ENCODE measurements around the gene RUVBL2.

Gene RUVBL2

DNA sequence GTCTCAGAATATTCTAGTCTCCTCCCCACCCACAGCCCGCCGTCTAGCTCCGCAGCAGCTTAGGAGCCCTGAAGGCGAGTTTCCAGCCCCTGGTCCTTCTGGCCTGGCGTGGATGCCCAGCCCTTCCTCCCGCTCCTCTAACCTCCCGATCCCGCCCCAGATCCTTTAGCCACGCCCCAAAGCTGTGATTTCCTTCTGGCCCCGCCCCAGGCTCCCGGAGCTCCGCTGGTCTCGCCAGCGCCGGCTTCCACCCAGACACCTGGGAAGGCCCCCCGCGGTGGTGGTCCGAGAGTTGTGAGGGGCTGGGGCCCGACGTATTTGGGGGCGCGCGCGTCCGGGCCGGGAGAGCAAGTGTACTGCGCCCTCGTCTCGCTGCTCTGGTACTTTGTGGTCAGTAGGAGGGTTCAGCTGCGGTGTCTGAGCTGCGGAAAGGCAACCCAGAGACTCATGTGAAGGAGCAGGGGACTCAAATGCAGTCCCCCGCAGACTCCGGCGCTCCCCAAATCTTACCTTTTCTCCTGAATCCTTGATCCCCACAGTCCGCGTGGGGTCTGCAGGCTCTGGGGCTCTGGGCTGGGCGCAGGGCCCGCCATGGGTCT lies 64.0 kb downstream of the RUVBL2 start, which contains the start of gene CGB7:
CGB7 (minus strand) TSS at position 114 of the 599 bp plus-strand sequence. CDS start 2,374 bp downstream, outside the sequence.
- H3K9ac ChIP-seq (ENCODE audit: low read length), result peak within 1 kb of the TSS; percentile 48
- no peaks in the 10 kb centered on the region for H3K9me3 ChIP-seq (ENCODE audit: control insufficient read depth, insufficient read depth, low read depth, low read length)
- no peaks in the 10 kb centered on the region for H3K36me3 ChIP-seq (ENCODE audit: control insufficient read depth, insufficient read depth, low read length)
- H3K4me3 ChIP-seq (ENCODE audit: low read depth, low read length), result peak within 1 kb of the TSS; percentile 72
- H3K27ac ChIP-seq (ENCODE audit: low read depth, low read length), result no peak within 1 kb of the TSS
- H3K4me1 ChIP-seq (ENCODE audit: control insufficient read depth, insufficient read depth, low read length), result peaks cover 13% of the 10 kb centered on the region; the same call in 1 of the 2 replicates
- H3K27me3 ChIP-seq (ENCODE audit: control insufficient read depth, insufficient read depth, low read length), result peaks cover 68% of the 10 kb centered on the region

DNA sequence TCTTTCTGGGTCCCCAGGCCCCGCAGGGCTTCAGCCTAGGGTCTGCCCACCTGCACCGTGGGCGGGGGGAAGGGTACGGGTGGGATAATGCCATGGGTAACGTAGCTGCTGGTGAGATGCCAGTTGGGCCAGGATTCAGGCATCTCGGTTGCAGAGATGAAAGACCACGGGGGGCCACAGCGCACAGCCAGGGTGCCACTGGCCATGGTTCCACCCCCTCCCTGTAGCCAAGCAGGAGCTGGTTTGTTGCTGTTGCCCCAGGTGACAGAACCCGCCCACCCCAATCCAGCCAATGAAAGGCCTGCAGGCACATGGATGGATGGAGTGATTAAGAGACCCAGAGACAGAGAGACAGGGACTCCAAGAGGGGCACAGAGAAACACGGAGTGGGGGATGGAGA lies 64.9 kb downstream of the RUVBL2 start:
- H3K4me1 ChIP-seq (ENCODE audit: control insufficient read depth, insufficient read depth, low read length), result peaks cover 15% of the 10 kb centered on the region; the same call in 1 of the 2 replicates
- no peak overlapping the region for H3K27ac ChIP-seq (ENCODE audit: low read depth, low read length)
- peaks cover 66% of the 10 kb centered on the region for H3K27me3 ChIP-seq (ENCODE audit: control insufficient read depth, insufficient read depth, low read length)
- no peak overlapping the region for H3K4me3 ChIP-seq (ENCODE audit: low read depth, low read length)
- H3K36me3 ChIP-seq (ENCODE audit: control insufficient read depth, insufficient read depth, low read length), result no peaks in the 10 kb centered on the region
- H3K9ac ChIP-seq (ENCODE audit: low read length), result no peak overlapping the region
- H3K9me3 ChIP-seq (ENCODE audit: control insufficient read depth, insufficient read depth, low read depth, low read length), result no peaks in the 10 kb centered on the region

DNA sequence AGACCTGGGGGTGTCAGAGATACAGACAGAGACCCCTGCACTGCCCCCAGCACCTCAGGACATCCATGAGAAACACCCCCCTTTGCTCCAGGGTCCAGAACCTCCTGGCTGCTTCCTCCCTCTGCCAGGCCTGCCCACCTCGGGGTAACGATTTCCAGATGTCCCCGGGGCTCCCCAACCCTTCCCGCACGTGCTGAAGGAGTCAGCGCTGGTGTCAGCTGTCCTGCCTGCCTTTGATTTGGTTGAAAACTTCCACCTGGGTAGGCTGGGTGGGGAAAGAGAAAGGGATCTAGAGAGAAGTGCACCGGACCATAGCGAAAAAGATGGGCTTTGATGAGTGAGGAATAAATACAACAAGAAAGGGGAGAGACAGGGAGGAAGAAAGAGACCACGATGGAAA lies 65.4 kb downstream of the RUVBL2 start:
- H3K36me3 ChIP-seq (ENCODE audit: control insufficient read depth, insufficient read depth, low read length), result no peaks in the 10 kb centered on the region
- H3K27ac ChIP-seq (ENCODE audit: low read depth, low read length), result no peak overlapping the region
- H3K9me3 ChIP-seq (ENCODE audit: control insufficient read depth, insufficient read depth, low read depth, low read length), result no peaks in the 10 kb centered on the region
- H3K9ac ChIP-seq (ENCODE audit: low read length), result no peak overlapping the region
- peaks cover 19% of the 10 kb centered on the region; the same call in 1 of the 2 replicates for H3K4me1 ChIP-seq (ENCODE audit: control insufficient read depth, insufficient read depth, low read length)
- H3K4me3 ChIP-seq (ENCODE audit: low read depth, low read length), result no peak overlapping the region
- peaks cover 62% of the 10 kb centered on the region for H3K27me3 ChIP-seq (ENCODE audit: control insufficient read depth, insufficient read depth, low read length)

DNA sequence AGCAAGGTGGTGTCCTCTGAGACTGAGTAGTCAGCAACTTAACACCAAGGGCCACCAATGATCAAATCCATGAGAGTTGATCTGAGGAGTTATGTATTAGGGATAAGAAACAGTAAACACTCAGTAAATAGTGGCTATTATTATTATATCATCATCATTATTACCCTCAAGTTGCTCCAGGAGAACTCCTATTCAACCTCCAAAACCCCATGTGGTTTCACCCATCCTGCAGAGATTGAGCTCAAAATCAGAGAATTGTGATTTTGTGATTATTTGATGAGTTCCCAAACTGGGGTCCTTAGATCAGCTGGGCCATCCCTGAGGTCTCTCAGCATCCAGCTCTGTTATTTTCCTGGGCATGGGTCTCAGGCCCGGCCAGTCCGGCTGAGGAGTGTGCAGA lies 67.3 kb downstream of the RUVBL2 start:
- peaks cover 59% of the 10 kb centered on the region for H3K27me3 ChIP-seq (ENCODE audit: control insufficient read depth, insufficient read depth, low read length)
- peaks cover 34% of the 10 kb centered on the region for H3K4me1 ChIP-seq (ENCODE audit: control insufficient read depth, insufficient read depth, low read length)
- H3K9ac ChIP-seq (ENCODE audit: low read length), result no peak overlapping the region
- H3K27ac ChIP-seq (ENCODE audit: low read depth, low read length), result no peak overlapping the region
- no peak overlapping the region for H3K4me3 ChIP-seq (ENCODE audit: low read depth, low read length)
- no peaks in the 10 kb centered on the region for H3K9me3 ChIP-seq (ENCODE audit: control insufficient read depth, insufficient read depth, low read depth, low read length)
- no peaks in the 10 kb centered on the region for H3K36me3 ChIP-seq (ENCODE audit: control insufficient read depth, insufficient read depth, low read length)

DNA sequence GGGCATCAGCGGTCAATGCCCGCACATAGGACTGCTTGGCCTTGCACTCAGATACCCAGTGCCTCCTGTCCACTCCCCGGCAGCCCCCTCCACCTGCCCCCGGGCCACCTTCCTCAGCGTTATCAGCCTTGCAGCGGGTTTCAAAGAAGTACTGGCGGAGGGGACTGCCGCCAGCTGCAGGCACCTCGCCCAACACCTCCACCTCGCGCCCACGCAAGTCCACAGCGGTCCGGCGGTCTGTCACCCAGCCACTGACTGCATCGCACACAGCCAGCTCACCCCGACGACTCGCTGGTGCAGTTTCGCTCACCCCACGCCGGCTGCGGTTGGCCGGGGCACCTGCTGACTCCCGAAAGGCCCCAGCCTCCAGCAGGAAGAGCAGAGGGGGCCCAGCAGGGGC lies 67.8 kb downstream of the RUVBL2 start:
- Histone ChIP-seq H3K4me1 (ENCODE audit: control insufficient read depth, insufficient read depth, low read length) (peaks cover 35% of the 10 kb centered on the region), H3K9me3 (ENCODE audit: control insufficient read depth, insufficient read depth, low read depth, low read length) (no peaks in the 10 kb centered on the region), H3K9ac (ENCODE audit: low read length) (no peak overlapping the region), H3K36me3 (ENCODE audit: control insufficient read depth, insufficient read depth, low read length) (no peaks in the 10 kb centered on the region), H3K27ac (ENCODE audit: low read depth, low read length) (no peak overlapping the region), H3K27me3 (ENCODE audit: control insufficient read depth, insufficient read depth, low read length) (peaks cover 59% of the 10 kb centered on the region), H3K4me3 (ENCODE audit: low read depth, low read length) (no peak overlapping the region)

DNA sequence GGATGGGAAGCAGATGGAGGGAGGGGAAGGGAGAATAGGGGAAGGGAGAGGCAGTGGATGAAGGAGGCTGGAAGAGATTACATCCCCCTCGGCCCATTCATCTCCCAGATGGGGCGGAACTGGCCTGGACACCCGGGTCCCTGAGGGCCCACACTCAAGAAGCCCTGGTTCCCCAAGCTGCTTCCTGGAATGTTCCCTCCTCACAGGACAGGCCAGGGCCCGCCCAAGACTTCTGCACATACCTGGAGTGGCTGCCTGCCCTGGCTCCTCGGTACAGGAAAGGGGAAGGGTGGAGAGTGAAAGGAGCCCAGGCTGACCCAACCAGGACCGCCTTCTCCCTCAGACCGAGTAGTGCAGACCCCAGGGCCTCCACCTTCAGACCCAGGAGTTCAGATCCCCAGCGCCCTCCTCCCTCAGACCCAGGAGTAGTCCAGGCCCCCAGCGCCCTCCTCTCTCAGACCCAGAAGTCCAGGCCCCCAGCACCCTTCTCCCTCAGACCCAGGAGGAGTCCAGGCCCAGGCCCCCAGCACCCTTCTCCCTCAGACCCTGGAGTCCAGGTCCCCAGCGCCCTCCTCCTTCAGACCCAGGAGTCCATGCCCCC lies 70.4 kb downstream of the RUVBL2 start:
- Histone ChIP-seq H3K9me3 (ENCODE audit: control insufficient read depth, insufficient read depth, low read depth, low read length) (no peaks in the 10 kb centered on the region), H3K27me3 (ENCODE audit: control insufficient read depth, insufficient read depth, low read length) (peaks cover 59% of the 10 kb centered on the region), H3K36me3 (ENCODE audit: control insufficient read depth, insufficient read depth, low read length) (no peaks in the 10 kb centered on the region), H3K4me1 (ENCODE audit: control insufficient read depth, insufficient read depth, low read length) (peaks cover 25% of the 10 kb centered on the region), H3K4me3 (ENCODE audit: low read depth, low read length) (peak overlapping the region; percentile 58), H3K9ac (ENCODE audit: low read length) (no peak overlapping the region), H3K27ac (ENCODE audit: low read depth, low read length) (no peak overlapping the region)

DNA sequence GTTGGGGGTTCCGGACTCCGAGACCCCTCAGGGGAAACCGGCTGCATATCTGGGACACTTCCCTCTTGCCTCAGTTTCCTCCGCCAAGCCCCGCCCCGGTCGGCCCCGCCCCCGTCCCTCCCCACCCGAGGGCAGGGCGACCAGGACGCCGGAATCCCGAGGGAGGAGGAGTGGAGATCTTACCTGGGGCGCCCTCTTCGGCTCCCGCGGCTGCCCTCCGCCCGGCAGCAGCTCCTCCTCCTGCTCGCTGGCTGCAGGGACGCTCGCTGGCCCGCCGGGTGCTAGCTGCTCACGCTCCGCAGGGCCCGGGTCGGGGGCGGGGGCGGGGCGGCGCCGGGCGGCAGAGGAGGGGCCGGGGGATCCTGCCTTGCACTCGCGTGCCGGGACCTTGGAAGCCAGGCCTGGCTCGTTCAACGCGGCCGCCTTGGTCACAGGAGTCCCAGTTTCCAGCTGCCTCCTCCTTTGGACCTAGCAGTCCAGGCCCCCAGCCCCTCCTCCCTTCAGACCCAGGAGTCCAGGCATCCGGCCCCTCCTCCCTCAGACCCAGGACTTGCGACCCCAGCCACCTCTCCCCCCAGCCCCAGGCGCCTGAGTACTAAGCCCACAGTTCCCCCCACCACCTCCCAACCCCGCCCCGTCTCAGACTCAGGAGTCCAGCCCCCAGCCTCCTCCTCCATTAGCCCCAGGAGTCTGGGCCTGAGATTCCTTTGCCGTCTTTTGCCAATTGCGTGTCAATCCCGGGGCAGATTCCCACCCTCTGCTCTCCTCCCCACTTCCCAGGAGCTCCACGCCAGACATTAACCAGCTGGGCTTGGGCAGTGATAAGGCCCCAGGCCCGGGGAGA lies 71.3 kb downstream of the RUVBL2 start, which contains the start of gene NTF4:
NTF4 (minus strand) TSS at position 51 of the 844 bp plus-strand sequence. CDS start 2,821 bp downstream, outside the sequence.
- peaks cover 60% of the 10 kb centered on the region for H3K27me3 ChIP-seq (ENCODE audit: control insufficient read depth, insufficient read depth, low read length)
- H3K9me3 ChIP-seq (ENCODE audit: control insufficient read depth, insufficient read depth, low read depth, low read length), result no peaks in the 10 kb centered on the region
- peak within 1 kb of the TSS; percentile 7 for H3K9ac ChIP-seq (ENCODE audit: low read length)
- H3K27ac ChIP-seq (ENCODE audit: low read depth, low read length), result no peak within 1 kb of the TSS
- H3K36me3 ChIP-seq (ENCODE audit: control insufficient read depth, insufficient read depth, low read length), result no peaks in the 10 kb centered on the region
- H3K4me1 ChIP-seq (ENCODE audit: control insufficient read depth, insufficient read depth, low read length), result peaks cover 25% of the 10 kb centered on the region
- peak within 1 kb of the TSS; percentile 58 for H3K4me3 ChIP-seq (ENCODE audit: low read depth, low read length)

Data from HUES6 (cell line).